ENCODE data around the gene BLID.

BLID gene

GRCh38 chr11:122103726-122104125 is 12.3 kb downstream of the BLID start:
- DNase-seq: peak; percentile 77

GRCh38 chr11:122103321-122103720 is 12.7 kb downstream of the BLID start:
- peak; percentile 32 for DNase-seq

GRCh38 chr11:122102426-122102825 is 13.6 kb downstream of the BLID start:
- DNase-seq: no peak

GRCh38 chr11:122101625-122102291 is 14.3 kb downstream of the BLID start:
- peak; percentile 77 for DNase-seq

- DNase-seq: peak; percentile 59
Observed at GRCh38 chr11:122100756-122101080, 15.3 kb downstream of the BLID start.

- DNase-seq: peak; percentile 80
Observed at GRCh38 chr11:122100037-122100755, 15.8 kb downstream of the BLID start.

GRCh38 chr11:122099374-122100036 is 16.5 kb downstream of the BLID start:
- peak; percentile 63 for DNase-seq

GRCh38 chr11:122098261-122098980 is 17.6 kb downstream of the BLID start:
- DNase-seq: no peak

GRCh38 chr11:122097419-122098001 is 18.5 kb downstream of the BLID start:
- DNase-seq: peak; percentile 87

GRCh38 chr11:122096272-122097112 is 19.5 kb downstream of the BLID start:
- DNase-seq: peak; percentile 41

GRCh38 chr11:122095681-122096262 is 20.2 kb downstream of the BLID start:
- DNase-seq: peak; percentile 73

- no peak for DNase-seq
Observed at GRCh38 chr11:122094836-122095235, 21.2 kb downstream of the BLID start.

- no peak for DNase-seq
Observed at GRCh38 chr11:122093731-122094275, 22.2 kb downstream of the BLID start.

- no peak for DNase-seq
Observed at GRCh38 chr11:122091835-122092234, 24.2 kb downstream of the BLID start.

GRCh38 chr11:122089111-122089510 is 26.9 kb downstream of the BLID start:
- no peak for DNase-seq

GRCh38 chr11:122085712-122086111 is 30.3 kb downstream of the BLID start:
- no peak for DNase-seq

- DNase-seq: no peak
Observed at GRCh38 chr11:122085264-122085663, 30.8 kb downstream of the BLID start.

- no peak for DNase-seq
Observed at GRCh38 chr11:122082205-122082604, 33.8 kb downstream of the BLID start.

- no peak for DNase-seq
Observed at GRCh38 chr11:122081073-122081472, 34.9 kb downstream of the BLID start.

GRCh38 chr11:122077459-122077858 is 38.6 kb downstream of the BLID start:
- DNase-seq: no peak

- no peak for DNase-seq
Observed at GRCh38 chr11:122076512-122077120, 39.4 kb downstream of the BLID start.

All from NCI-H69 (cell line).